ENCODE data around the gene NXT1.
"Not testable (repeated sequence)": the region's sequence is repeated elsewhere in the genome, so short reads cannot be mapped to it uniquely, and the experiment has no call there.

NXT1 gene

GRCh38 chr20:23350196-23350903 is at the start of gene NXT1:
NXT1 (plus strand) TSS chr20:23350791; CDS start chr20:23354042, 3,251 bp downstream.
- DNase-seq: peak; percentile 99

- DNase-seq: no peak
Observed at GRCh38 chr20:23301436-23302050, 49.0 kb upstream of the NXT1 start.

- DNase-seq: no peak
Observed at GRCh38 chr20:23302386-23302785, 48.2 kb upstream of the NXT1 start.

- no peak for DNase-seq
Observed at GRCh38 chr20:23302801-23303200, 47.8 kb upstream of the NXT1 start.

GRCh38 chr20:23303325-23304102 is 47.1 kb upstream of the NXT1 start:
- DNase-seq: no peak

GRCh38 chr20:23304616-23305015 is 46.0 kb upstream of the NXT1 start:
- DNase-seq: no peak

- peak; percentile 55 for DNase-seq
Observed at GRCh38 chr20:23305098-23305497, 45.5 kb upstream of the NXT1 start.

GRCh38 chr20:23307393-23307792 is 43.2 kb upstream of the NXT1 start:
- not testable (repeated sequence) for DNase-seq

- no peak for DNase-seq
Observed at GRCh38 chr20:23308024-23308423, 42.6 kb upstream of the NXT1 start.

- no peak for DNase-seq
Observed at GRCh38 chr20:23308908-23309307, 41.7 kb upstream of the NXT1 start.

- DNase-seq: no peak
Observed at GRCh38 chr20:23309781-23310180, 40.8 kb upstream of the NXT1 start.

GRCh38 chr20:23311947-23312506 is 38.6 kb upstream of the NXT1 start:
- DNase-seq: no peak

GRCh38 chr20:23313271-23313670 is 37.3 kb upstream of the NXT1 start:
- DNase-seq: no peak

GRCh38 chr20:23314699-23315098 is 35.9 kb upstream of the NXT1 start:
- no peak for DNase-seq

- no peak for DNase-seq
Observed at GRCh38 chr20:23315099-23315498, 35.5 kb upstream of the NXT1 start.

GRCh38 chr20:23316626-23317025 is 34.0 kb upstream of the NXT1 start:
- DNase-seq: no peak

GRCh38 chr20:23317081-23317480 is 33.5 kb upstream of the NXT1 start:
- no peak for DNase-seq

GRCh38 chr20:23318347-23318746 is 32.2 kb upstream of the NXT1 start:
- no peak for DNase-seq

GRCh38 chr20:23320317-23320716 is 30.3 kb upstream of the NXT1 start:
- DNase-seq: peak; percentile 23

- DNase-seq: no peak
Observed at GRCh38 chr20:23325107-23325506, 25.5 kb upstream of the NXT1 start.

- DNase-seq: no peak
Observed at GRCh38 chr20:23326774-23327173, 23.8 kb upstream of the NXT1 start.

GRCh38 chr20:23327617-23328333 is 22.8 kb upstream of the NXT1 start:
- DNase-seq: no peak
